GM23338 (cell line): ENCODE data around the gene OR2V2. TPM values are rescaled to one million over a fixed set of nuclear protein-coding genes. Genes with fewer than 3 reads are reported as not detected.

ENCODE experiments used
- ATAC-seq: fragments of 200-7000 bp; cut with Tn5 transposase; 3 replicates; pipeline ENCODE4 v1.9.1; 2020
- DNase-seq: peaks from one replicate; pipeline ENCODE4 v3.0.0-alpha.2; 2015; ENCODE audit warnings: low spot score
- H2AFZ ChIP-seq: fragments of 200-600 bp; sonication (generic); 2 replicates; pipeline ENCODE4 v1.8.0; 2016; ENCODE audit warnings: antibody characterized with exemption, mild to moderate bottlenecking, moderate library complexity
- H3F3A ChIP-seq: fragments of 200-600 bp; sonication (generic); replicated peaks from 2 replicates; pipeline ENCODE4 v1.8.0; 2017; ENCODE audit warnings: antibody characterized with exemption, mixed run types, low read depth
- H3K27ac ChIP-seq: fragments of 200-600 bp; sonication (generic); 2 replicates; pipeline ENCODE4 v1.6.1; 2016; ENCODE audit warnings: low read depth
- H3K27me3 ChIP-seq: fragments of 200-600 bp; sonication (generic); 2 replicates; pipeline ENCODE4 v1.8.0; 2016; ENCODE audit warnings: mild to moderate bottlenecking, mixed run types, moderate library complexity; ENCODE audit not compliant: insufficient read depth
- H3K36me3 ChIP-seq: fragments of 200-600 bp; sonication (generic); 2 replicates; pipeline ENCODE4 v1.8.0; 2016; ENCODE audit warnings: mild to moderate bottlenecking; ENCODE audit not compliant: insufficient read depth
- H3K4me1 ChIP-seq: fragments of 200-600 bp; sonication (generic); 2 replicates; pipeline ENCODE4 v1.8.0; 2016; ENCODE audit warnings: mild to moderate bottlenecking, moderate library complexity; ENCODE audit not compliant: insufficient read depth
- H3K4me2 ChIP-seq: fragments of 200-600 bp; sonication (generic); 2 replicates; pipeline ENCODE4 v1.7.1; 2017; ENCODE audit warnings: mixed run types
- H3K4me3 ChIP-seq: fragments of 200-600 bp; sonication (generic); 2 replicates; pipeline ENCODE4 v1.6.1; 2016; ENCODE audit warnings: mixed run types
- H3K79me2 ChIP-seq: fragments of 200-600 bp; sonication (generic); replicated peaks from 2 replicates; pipeline ENCODE4 v1.8.0; 2017; ENCODE audit warnings: mild to moderate bottlenecking; ENCODE audit not compliant: insufficient read depth
- H3K9me2 ChIP-seq: fragments of 200-600 bp; sonication (generic); 2 replicates; pipeline ENCODE4 v1.8.0; 2017; ENCODE audit not compliant: insufficient read depth
- H4K20me1 ChIP-seq: fragments of 200-600 bp; sonication (generic); replicated peaks from 2 replicates; pipeline ENCODE4 v1.8.0; 2017; ENCODE audit warnings: mild to moderate bottlenecking; ENCODE audit not compliant: insufficient read depth
- H3K27ac Mint-ChIP-seq: 2 replicates; pipeline ENCODE4 v1.8.0; 2020; ENCODE audit warnings: inconsistent platforms, mild to moderate bottlenecking, moderate library complexity, mixed read lengths
- H3K27me3 Mint-ChIP-seq: 3 replicates; pipeline ENCODE4 v1.8.0; 2022; ENCODE audit warnings: low read depth, mild to moderate bottlenecking, moderate library complexity, mixed read lengths, inconsistent platforms; ENCODE audit not compliant: insufficient read depth, poor library complexity
- H3K36me3 Mint-ChIP-seq: 3 replicates; pipeline ENCODE4 v1.8.0; 2021; ENCODE audit warnings: low read depth, mild to moderate bottlenecking, inconsistent platforms, moderate library complexity, mixed read lengths
- H3K4me1 Mint-ChIP-seq: 3 replicates; pipeline ENCODE4 v1.8.0; 2020; ENCODE audit warnings: mild to moderate bottlenecking, inconsistent platforms, mixed read lengths
- H3K4me3 Mint-ChIP-seq: 3 replicates; pipeline ENCODE4 v1.8.0; 2021; ENCODE audit warnings: moderate library complexity, mild to moderate bottlenecking, inconsistent platforms, mixed read lengths
- H3K9me3 Mint-ChIP-seq: 3 replicates; pipeline ENCODE4 v1.8.0; 2020; ENCODE audit warnings: moderate library complexity, mild to moderate bottlenecking, inconsistent platforms, mixed read lengths
- CREB1 ChIP-seq: fragments of 250-450 bp; sonication (Bioruptor Pico); IDR thresholded peaks from 2 replicates; pipeline ENCODE4 v1.5.0; 2020; ENCODE audit warnings: low read depth, mild to moderate bottlenecking, moderate library complexity
- CTCF ChIP-seq, 2 experiments: fragments of 200-600 bp in 1 of 2; sonication (generic) in 1 of 2; conservative IDR thresholded peaks; 2 replicates each; pipeline versions ENCODE4 v1.5.1 to v1.6.1; 2016 to 2017; ENCODE audit warnings: antibody characterized with exemption in 2 of 2, low read depth in 2 of 2, mild to moderate bottlenecking in 2 of 2, moderate library complexity in 1 of 2
- ETS1 ChIP-seq: IDR thresholded peaks from 2 replicates; pipeline ENCODE4 v1.6.1; 2016; ENCODE audit warnings: antibody characterized with exemption
- EZH2 ChIP-seq: fragments of 200-600 bp; sonication (generic); IDR thresholded peaks from one replicate; pipeline ENCODE4 v1.8.0; 2017; ENCODE audit warnings: antibody characterized with exemption, mild to moderate bottlenecking, low read depth; ENCODE audit not compliant: unreplicated experiment
- EZH2phosphoT487 ChIP-seq: fragments of 200-600 bp; sonication (generic); IDR thresholded peaks from one replicate; pipeline ENCODE4 v1.8.1; 2018; ENCODE audit warnings: antibody characterized with exemption; ENCODE audit not compliant: unreplicated experiment
- ZNF114 ChIP-seq: fragments of 250-450 bp; sonication (Bioruptor Pico); IDR thresholded peaks from 2 replicates; pipeline ENCODE4 v1.5.0; 2020; ENCODE audit warnings: mild to moderate bottlenecking, moderate library complexity
- ZNF331 ChIP-seq: fragments of 250-450 bp; sonication (Bioruptor Pico); IDR thresholded peaks from 2 replicates; pipeline ENCODE4 v1.5.0; 2020; ENCODE audit warnings: low read depth, mild to moderate bottlenecking, moderate library complexity
- ZNF462 ChIP-seq: fragments of 250-450 bp; sonication (Bioruptor Pico); IDR thresholded peaks from 2 replicates; pipeline ENCODE4 v1.5.0; 2020; ENCODE audit warnings: mild to moderate bottlenecking, moderate library complexity
- polyA plus RNA-seq: library from polyadenylated mRNA; unstranded; fragments of >200 nt; fragmentation: Nextera tagmentation; extraction: Ambion mirVana; gene quantifications from 2 replicates; pipeline ENCODE4 v1.2.1, GENCODE V29; 2016
- total RNA-seq: library from RNA; depleted of rRNA; stranded (reverse); fragments of >200 nt; shearing (Covaris generic); gene quantifications from 2 replicates; pipeline ENCODE4 v1.2.3, GENCODE V29; 2014

Gene OR2V2
- total and polyA plus RNA-seq, 2 experiments from 2014 or later: not detected

GRCh38 chr5:181149806-181150733 is 2.7 kb downstream of the OR2V2 start (continued):
- TF ChIP-seq CTCF (conservative IDR thresholded peaks at IDR 0.05; ENCODE audit: low read depth in 2 of 2): no peak

- Histone ChIP-seq H3K27ac (no peak overlapping the region), H3K9me2 (peaks cover 5% of the 10 kb centered on the region), H4K20me1 (no peaks in the 10 kb centered on the region), H3F3A (no peaks in the 10 kb centered on the region), H3K27me3 (no peaks in the 10 kb centered on the region), H3K36me3 (no peaks in the 10 kb centered on the region), H3K4me3 (no peak overlapping the region), H3K79me2 (no peaks in the 10 kb centered on the region), H2AFZ (peak overlapping the region; percentile 76), H3K4me1 (peaks cover 21% of the 10 kb centered on the region; the same call in 1 of the 2 replicates), H3K4me2 (no peak overlapping the region)
- ATAC-seq (peak; percentile 95), DNase-seq (peak; percentile 65)
- H3K9me3 Mint-ChIP-seq: peaks cover 10% of the 10 kb centered on the region; the same call in 2 of the 3 replicates
- H3K36me3 Mint-ChIP-seq: no peaks in the 10 kb centered on the region
- H3K4me1 Mint-ChIP-seq: peaks cover 28% of the 10 kb centered on the region
- H3K27me3 Mint-ChIP-seq: peaks cover 34% of the 10 kb centered on the region
- TF ChIP-seq CTCF (conservative IDR thresholded peaks at IDR 0.05; ENCODE audit: low read depth in 2 of 2) (peak in 1 of 2 experiments; percentile 76; a peak in 2 of 4 replicates), ZNF462 (CRISPR knock-in tag) (no peak), EZH2 (no peak), ZNF114 (CRISPR knock-in tag) (no peak), CREB1 (CRISPR knock-in tag) (no peak), EZH2phosphoT487 (no peak), ETS1 (no peak), ZNF331 (CRISPR knock-in tag) (no peak)
- no peak overlapping the region for H3K27ac Mint-ChIP-seq
- no peak overlapping the region for H3K4me3 Mint-ChIP-seq
These were observed 3.8 kb downstream of the OR2V2 start for GRCh38 chr5:181151146-181151545.
